Measurements from ENCODE around the gene MGMT. TPM values are rescaled to one million over a fixed set of nuclear protein-coding genes. Genes with fewer than 3 reads are reported as not detected.

MGMT gene
- total RNA-seq, 4 donors from 2014 or later = 10.9 to 37.7 (median 16.0) TPM

DNA sequence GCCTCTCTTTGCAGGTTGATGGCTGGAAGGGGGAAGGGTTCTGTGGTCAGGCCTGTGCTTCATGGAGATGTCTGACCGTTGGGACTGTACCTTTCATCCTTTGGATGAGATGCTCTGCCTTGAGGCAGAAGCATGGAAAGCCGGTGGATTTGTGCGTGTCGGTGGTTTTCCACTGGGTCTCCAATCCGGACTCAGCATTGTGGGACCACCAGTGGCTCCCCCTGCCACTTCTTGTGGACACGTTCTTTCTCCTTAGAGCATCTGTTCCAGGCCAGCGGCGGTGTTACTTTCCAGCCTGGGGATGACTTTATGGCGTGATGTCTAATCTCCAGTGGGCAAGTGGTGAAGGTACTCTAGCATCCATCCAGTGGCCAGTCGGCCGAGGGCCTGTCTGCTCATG, 178.4 kb downstream of the MGMT start:
- Histone ChIP-seq H3K4me1 (no peaks in the 10 kb centered on the region), H3K27ac (no peak overlapping the region), H3K27me3 (no peaks in the 10 kb centered on the region), H3K36me3 (no peaks in the 10 kb centered on the region), H3K4me3 (no peak overlapping the region), H3K9me3 (no peaks in the 10 kb centered on the region)
- intact Hi-C loops (cut with DNase I; ENCODE audit: low total_unique reads) = no loop called here
- TF ChIP-seq POLR2A (IDR thresholded peaks at IDR 0.05) = no peak
- TF ChIP-seq, protein P1, sequence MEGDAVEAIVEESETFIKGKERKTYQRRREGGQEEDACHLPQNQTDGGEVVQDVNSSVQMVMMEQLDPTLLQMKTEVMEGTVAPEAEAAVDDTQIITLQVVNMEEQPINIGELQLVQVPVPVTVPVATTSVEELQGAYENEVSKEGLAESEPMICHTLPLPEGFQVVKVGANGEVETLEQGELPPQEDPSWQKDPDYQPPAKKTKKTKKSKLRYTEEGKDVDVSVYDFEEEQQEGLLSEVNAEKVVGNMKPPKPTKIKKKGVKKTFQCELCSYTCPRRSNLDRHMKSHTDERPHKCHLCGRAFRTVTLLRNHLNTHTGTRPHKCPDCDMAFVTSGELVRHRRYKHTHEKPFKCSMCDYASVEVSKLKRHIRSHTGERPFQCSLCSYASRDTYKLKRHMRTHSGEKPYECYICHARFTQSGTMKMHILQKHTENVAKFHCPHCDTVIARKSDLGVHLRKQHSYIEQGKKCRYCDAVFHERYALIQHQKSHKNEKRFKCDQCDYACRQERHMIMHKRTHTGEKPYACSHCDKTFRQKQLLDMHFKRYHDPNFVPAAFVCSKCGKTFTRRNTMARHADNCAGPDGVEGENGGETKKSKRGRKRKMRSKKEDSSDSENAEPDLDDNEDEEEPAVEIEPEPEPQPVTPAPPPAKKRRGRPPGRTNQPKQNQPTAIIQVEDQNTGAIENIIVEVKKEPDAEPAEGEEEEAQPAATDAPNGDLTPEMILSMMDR (IDR thresholded peaks at IDR 0.05) = no peak
- no peak for DNase-seq

DNA sequence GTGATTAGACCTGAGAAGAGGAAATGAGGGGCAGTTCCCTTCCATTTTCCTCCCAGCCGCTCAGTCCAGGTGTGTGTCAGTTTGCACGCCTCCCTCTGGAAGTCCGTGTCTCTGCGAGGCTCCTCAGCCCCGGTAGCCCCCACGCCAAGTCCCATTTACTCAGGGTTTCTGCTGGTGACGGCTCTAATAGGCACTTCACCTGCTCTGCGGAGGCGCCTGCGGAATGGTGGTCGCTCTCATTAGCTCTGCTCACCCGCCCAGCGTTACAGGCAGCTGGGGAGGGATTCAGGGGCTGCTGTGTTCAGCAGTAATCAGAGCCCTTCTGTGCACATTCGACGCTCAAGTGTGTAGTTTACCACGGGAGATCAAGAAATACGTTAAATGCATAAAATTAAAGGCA, 179.9 kb downstream of the MGMT start:
- Histone ChIP-seq H3K27me3 (no peaks in the 10 kb centered on the region), H3K36me3 (no peaks in the 10 kb centered on the region), H3K4me1 (no peaks in the 10 kb centered on the region), H3K9me3 (no peaks in the 10 kb centered on the region), H3K27ac (no peak overlapping the region), H3K4me3 (no peak overlapping the region)
- no peak for DNase-seq
- no peak for TF ChIP-seq POLR2A (IDR thresholded peaks at IDR 0.05)
- TF ChIP-seq, protein P1 (IDR thresholded peaks at IDR 0.05) = no peak
- intact Hi-C loops (cut with DNase I; ENCODE audit: low total_unique reads) = no loop called here

DNA sequence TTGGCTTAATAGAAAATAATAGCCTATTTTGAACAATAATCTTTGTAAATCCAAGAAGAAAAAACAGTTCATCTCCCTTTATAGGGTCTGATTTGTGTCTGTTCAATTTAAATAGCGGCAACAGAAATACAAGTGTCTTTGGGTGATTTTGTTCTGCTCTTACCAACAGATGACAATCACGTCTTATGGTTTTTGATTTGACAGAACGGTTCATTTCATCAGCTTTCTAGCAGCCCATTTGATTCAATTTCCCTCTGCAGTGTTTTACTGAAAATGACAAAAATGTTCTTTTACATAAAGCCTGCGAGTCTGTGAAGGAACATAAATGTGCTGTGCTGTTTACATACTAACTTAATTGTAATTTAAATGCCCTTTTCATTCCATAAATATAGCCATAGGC, 180.5 kb downstream of the MGMT start:
- Histone ChIP-seq H3K4me3 (no peak overlapping the region), H3K27ac (no peak overlapping the region), H3K4me1 (no peaks in the 10 kb centered on the region), H3K27me3 (no peaks in the 10 kb centered on the region), H3K36me3 (no peaks in the 10 kb centered on the region), H3K9me3 (no peaks in the 10 kb centered on the region)
- intact Hi-C loops (cut with DNase I; ENCODE audit: low total_unique reads) = no loop called here
- DNase-seq = no peak
- TF ChIP-seq, protein P1 (IDR thresholded peaks at IDR 0.05) = no peak
- no peak for TF ChIP-seq POLR2A (IDR thresholded peaks at IDR 0.05)

DNA sequence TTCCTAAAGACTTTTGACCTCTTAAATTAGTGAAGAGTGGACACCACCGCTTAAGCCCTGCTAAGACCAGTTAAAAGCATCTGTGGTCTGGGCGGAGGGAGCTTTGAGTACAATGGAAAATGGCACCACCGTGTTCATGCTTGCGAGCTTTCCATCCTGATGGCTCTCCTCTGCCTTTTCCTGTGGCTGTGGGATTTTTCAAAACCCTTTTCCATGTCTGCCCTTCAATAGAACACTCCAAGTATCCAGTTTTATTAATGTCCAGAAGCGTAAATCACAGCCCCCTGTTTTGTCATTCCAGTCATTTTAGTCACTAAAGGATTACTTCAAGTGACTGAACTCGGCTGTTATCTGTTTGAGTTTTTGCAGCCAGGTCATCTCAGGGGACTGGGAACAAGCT, 181.8 kb downstream of the MGMT start:
- no peaks in the 10 kb centered on the region for H3K36me3 ChIP-seq

DNA sequence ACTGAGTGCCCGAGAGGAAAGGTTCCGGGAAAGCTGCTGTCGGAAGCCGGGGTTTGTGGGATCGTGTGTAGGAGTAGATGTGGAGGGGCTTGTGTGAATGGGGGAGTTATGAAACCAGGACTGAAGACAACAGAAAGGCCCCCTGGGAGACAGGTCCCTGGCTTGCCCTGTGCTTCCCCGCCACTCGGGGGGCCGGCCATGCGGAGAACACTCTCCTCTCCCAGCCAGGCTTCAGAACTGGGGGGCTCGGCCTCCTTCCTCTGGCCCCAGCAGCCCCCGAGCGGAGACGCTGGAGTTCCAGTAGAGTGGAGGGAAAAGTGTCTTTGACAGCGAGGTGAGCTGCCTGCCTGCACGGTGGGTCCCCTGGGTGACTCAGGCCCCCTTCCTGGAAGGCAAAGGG, 185.0 kb downstream of the MGMT start:
- no peak overlapping the region for H3K27ac ChIP-seq
- intact Hi-C loops (cut with DNase I; ENCODE audit: low total_unique reads) = no loop called here
- H3K36me3 ChIP-seq = no peaks in the 10 kb centered on the region
- DNase-seq = no peak
- H3K4me1 ChIP-seq = no peaks in the 10 kb centered on the region
- no peak for TF ChIP-seq POLR2A (IDR thresholded peaks at IDR 0.05)
- TF ChIP-seq, protein P1 (IDR thresholded peaks at IDR 0.05) = no peak
- no peaks in the 10 kb centered on the region for H3K9me3 ChIP-seq
- H3K4me3 ChIP-seq = no peak overlapping the region
- no peaks in the 10 kb centered on the region for H3K27me3 ChIP-seq

More for the DNA sequence above, 181.8 kb downstream of the MGMT start:
- Histone ChIP-seq H3K4me3 (no peak overlapping the region), H3K27ac (no peak overlapping the region), H3K27me3 (no peaks in the 10 kb centered on the region), H3K4me1 (no peaks in the 10 kb centered on the region), H3K9me3 (no peaks in the 10 kb centered on the region)
- no peak for DNase-seq
- TF ChIP-seq POLR2A (IDR thresholded peaks at IDR 0.05) = no peak
- TF ChIP-seq, protein P1 (IDR thresholded peaks at IDR 0.05) = no peak
- intact Hi-C loops (cut with DNase I; ENCODE audit: low total_unique reads) = no loop called here
